Measurements from ENCODE around the gene HNRNPF. TPM values are rescaled to one million over a fixed set of nuclear protein-coding genes. Genes with fewer than 3 reads are reported as not detected.

Gene HNRNPF
- total RNA-seq, 2 experiments from 2014 or later: 442 to 445 TPM

DNA sequence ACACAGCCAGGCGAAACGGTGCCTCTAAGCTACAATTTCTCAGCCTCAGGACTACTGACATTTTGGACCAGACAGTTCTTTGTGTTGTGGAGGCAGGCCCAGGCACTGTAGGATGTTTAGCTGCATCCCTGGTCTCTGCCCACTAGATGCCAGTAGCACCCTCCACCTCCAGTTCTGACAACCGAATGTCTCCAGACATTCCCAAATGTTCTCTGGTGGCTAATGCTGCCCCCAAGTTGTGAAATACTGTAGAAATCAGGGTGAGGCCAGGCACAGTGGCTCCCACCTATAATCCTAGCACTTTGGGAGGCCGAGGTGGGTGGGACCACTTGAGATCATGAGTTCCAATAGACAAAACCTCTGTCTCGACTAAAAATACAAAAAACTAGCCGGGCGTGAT, 18.2 kb downstream of the HNRNPF start:
- no peak overlapping the region for H3K4me3 Mint-ChIP-seq
- H3K27me3 Mint-ChIP-seq: no peaks in the 10 kb centered on the region
- DNase-seq (peak; percentile 30), ATAC-seq (peak; percentile 50)
- H3K4me1 Mint-ChIP-seq (ENCODE audit: low read depth): peaks cover 77% of the 10 kb centered on the region
- POLR2A ChIA-PET: interaction anchor here (0.9 to 20.5 kb wide), 5 partner anchors 8 to 35 kb away, joined by 3 to 332 read pairs (median 3); partner anchors contain the start of gene HNRNPF
- peaks cover 90% of the 10 kb centered on the region for H3K36me3 Mint-ChIP-seq (ENCODE audit: low read depth)
- H3K27ac Mint-ChIP-seq: peak overlapping the region; percentile 79
- TF ChIP-seq CTCF (IDR thresholded peaks at IDR 0.05): no peak
- CTCF ChIA-PET: interaction anchor here (0.6 to 2.3 kb wide), 11 partner anchors 9 to 72 kb away, joined by 3 to 10 read pairs (median 4); no protein-coding TSS in a partner anchor
- no peaks in the 10 kb centered on the region for H3K9me3 Mint-ChIP-seq
- intact Hi-C loops (cut with micrococcal nuclease): no loop called here

- TF ChIP-seq CTCF (IDR thresholded peaks at IDR 0.05): no peak
- H3K36me3 Mint-ChIP-seq (ENCODE audit: low read depth): peaks cover 89% of the 10 kb centered on the region
- no peaks in the 10 kb centered on the region for H3K9me3 Mint-ChIP-seq
- POLR2A ChIA-PET: interaction anchor here (0.8 to 20.5 kb wide), 6 partner anchors 8 to 70 kb away, joined by 3 to 332 read pairs (median 3); partner anchors contain the start of gene HNRNPF
- H3K27me3 Mint-ChIP-seq: no peaks in the 10 kb centered on the region
- intact Hi-C loops (cut with micrococcal nuclease): no loop called here
- no peak for DNase-seq
- CTCF ChIA-PET: interaction anchor here (0.9 to 2.3 kb wide), 10 partner anchors 9 to 71 kb away, joined by 3 to 10 read pairs (median 4); no protein-coding TSS in a partner anchor
- peaks cover 74% of the 10 kb centered on the region for H3K4me1 Mint-ChIP-seq (ENCODE audit: low read depth)
- H3K4me3 Mint-ChIP-seq: no peak overlapping the region
- ATAC-seq: no peak
- H3K27ac Mint-ChIP-seq: peak overlapping the region; percentile 79
These were observed 18.7 kb downstream of the HNRNPF start for GRCh38 chr10:43390333-43390732.

DNA sequence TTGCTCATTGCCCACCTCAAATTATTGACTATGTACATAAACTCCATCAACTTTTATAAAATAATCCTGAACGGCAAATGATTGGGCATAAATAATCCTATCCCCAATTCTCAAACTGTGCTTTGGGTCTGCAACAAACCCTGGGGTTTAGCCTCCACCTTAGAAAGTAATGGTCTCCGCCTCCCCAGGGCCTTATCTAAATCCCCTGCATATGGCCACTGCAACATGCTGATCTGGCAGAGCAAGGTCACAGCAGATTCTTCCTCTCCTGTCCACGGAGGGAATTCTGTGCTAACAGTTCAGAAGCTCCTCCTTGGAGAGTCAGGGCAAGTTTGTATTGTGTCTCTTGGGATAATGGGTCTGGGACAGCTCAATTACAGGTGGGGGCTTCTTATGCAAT, 19.1 kb downstream of the HNRNPF start:
- ChIA-PET CTCF (interaction anchor here (0.9 to 2.3 kb wide), 8 partner anchors 8 to 71 kb away, joined by 3 to 10 read pairs (median 5); no protein-coding TSS in a partner anchor), POLR2A (interaction anchor here (0.8 to 20.5 kb wide), 3 partner anchors 17 to 71 kb away, joined by 3 to 332 read pairs (median 3); partner anchors contain the start of gene HNRNPF)
- ATAC-seq: no peak
- no peak for DNase-seq
- Mint-ChIP-seq H3K4me1 (ENCODE audit: low read depth) (peaks cover 69% of the 10 kb centered on the region), H3K4me3 (no peak overlapping the region), H3K27ac (peak overlapping the region; percentile 79), H3K36me3 (ENCODE audit: low read depth) (peaks cover 85% of the 10 kb centered on the region), H3K9me3 (no peaks in the 10 kb centered on the region), H3K27me3 (no peaks in the 10 kb centered on the region)
- intact Hi-C loops (cut with micrococcal nuclease): no loop called here
- no peak for TF ChIP-seq CTCF (IDR thresholded peaks at IDR 0.05)

- TF ChIP-seq CTCF (IDR thresholded peaks at IDR 0.05): no peak
- Mint-ChIP-seq H3K9me3 (no peaks in the 10 kb centered on the region), H3K27me3 (no peaks in the 10 kb centered on the region), H3K27ac (peak overlapping the region; percentile 72), H3K36me3 (ENCODE audit: low read depth) (peaks cover 66% of the 10 kb centered on the region), H3K4me3 (no peak overlapping the region), H3K4me1 (ENCODE audit: low read depth) (peaks cover 49% of the 10 kb centered on the region)
- CTCF ChIA-PET: interaction anchor here (1.5 kb wide), 1 partner anchor 95 kb away, joined by 4 read pairs; no protein-coding TSS in a partner anchor
- ATAC-seq: no peak
- intact Hi-C loops (cut with micrococcal nuclease): no loop called here
- POLR2A ChIA-PET: interaction anchor here (0.8 to 20.5 kb wide), 5 partner anchors 9 to 26 kb away, joined by 3 to 332 read pairs (median 5); partner anchors contain the start of gene HNRNPF
- DNase-seq: no peak
These were observed 21.3 kb downstream of the HNRNPF start for GRCh38 chr10:43387678-43388032.

GRCh38 chr10:43386981-43387677, 21.9 kb downstream of the HNRNPF start:
- no peak for DNase-seq
- Mint-ChIP-seq H3K27ac (peak overlapping the region; percentile 75), H3K27me3 (no peaks in the 10 kb centered on the region), H3K4me3 (no peak overlapping the region), H3K4me1 (ENCODE audit: low read depth) (peaks cover 45% of the 10 kb centered on the region), H3K36me3 (ENCODE audit: low read depth) (peaks cover 61% of the 10 kb centered on the region), H3K9me3 (no peaks in the 10 kb centered on the region)
- POLR2A ChIA-PET: interaction anchor here (0.8 to 20.5 kb wide), 6 partner anchors 10 to 69 kb away, joined by 3 to 332 read pairs (median 6); partner anchors contain the start of gene HNRNPF
- intact Hi-C loops (cut with micrococcal nuclease): no loop called here
- no peak for TF ChIP-seq CTCF (IDR thresholded peaks at IDR 0.05)
- ATAC-seq: no peak
- CTCF ChIA-PET: no interaction called here
